ENCODE data around the gene ADAMTS2. TPM values are rescaled to one million over a fixed set of nuclear protein-coding genes. Genes with fewer than 3 reads are reported as not detected.

ADAMTS2 gene
- total RNA-seq, 6 experiments from 2014 or later, result 31.5 to 38.4 (median 34.1) TPM

DNA sequence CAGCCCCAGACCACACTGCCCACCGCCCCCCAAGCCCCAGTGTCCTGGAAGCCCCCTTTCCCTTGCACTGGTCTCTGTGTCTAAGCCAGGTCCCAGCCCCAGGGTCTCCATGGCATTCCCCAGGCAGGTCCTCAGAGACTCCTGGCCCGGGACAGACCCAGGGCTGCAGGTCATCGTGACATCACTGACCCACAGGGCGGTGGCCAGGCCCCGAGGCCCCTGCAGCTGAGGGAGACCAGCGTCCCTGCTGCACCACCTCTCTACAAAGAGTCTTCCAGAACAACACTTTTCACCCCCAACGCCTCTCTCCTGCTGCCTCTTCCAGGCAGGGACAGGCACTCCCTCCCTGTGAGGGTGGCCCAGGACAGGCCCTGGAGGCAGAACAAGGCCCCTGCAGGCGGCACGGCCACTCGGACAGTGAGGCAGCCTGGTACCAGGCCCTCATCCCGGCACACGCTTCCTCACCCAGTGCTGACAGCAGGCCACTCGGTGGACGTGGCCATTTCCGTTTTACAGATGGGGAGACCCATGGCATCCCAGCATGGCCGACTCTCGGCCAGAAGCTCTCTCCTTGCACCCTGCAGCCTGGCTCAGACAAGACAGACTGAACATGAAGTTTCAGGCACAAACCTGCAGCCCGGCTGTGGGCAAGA, 136.4 kb downstream of the ADAMTS2 start:
- H3K4me1 Mint-ChIP-seq (ENCODE audit: low read depth), result peaks cover 29% of the 10 kb centered on the region
- H3K27ac Mint-ChIP-seq, result peak overlapping the region; percentile 88
- H3K9me3 Mint-ChIP-seq, result no peaks in the 10 kb centered on the region
- H3K27me3 Mint-ChIP-seq (ENCODE audit: insufficient read depth), result peaks cover 2% of the 10 kb centered on the region
- H3K36me3 Mint-ChIP-seq (ENCODE audit: low read depth), result no peaks in the 10 kb centered on the region
- DNase-seq, result no peak
- TF ChIP-seq, protein P1, sequence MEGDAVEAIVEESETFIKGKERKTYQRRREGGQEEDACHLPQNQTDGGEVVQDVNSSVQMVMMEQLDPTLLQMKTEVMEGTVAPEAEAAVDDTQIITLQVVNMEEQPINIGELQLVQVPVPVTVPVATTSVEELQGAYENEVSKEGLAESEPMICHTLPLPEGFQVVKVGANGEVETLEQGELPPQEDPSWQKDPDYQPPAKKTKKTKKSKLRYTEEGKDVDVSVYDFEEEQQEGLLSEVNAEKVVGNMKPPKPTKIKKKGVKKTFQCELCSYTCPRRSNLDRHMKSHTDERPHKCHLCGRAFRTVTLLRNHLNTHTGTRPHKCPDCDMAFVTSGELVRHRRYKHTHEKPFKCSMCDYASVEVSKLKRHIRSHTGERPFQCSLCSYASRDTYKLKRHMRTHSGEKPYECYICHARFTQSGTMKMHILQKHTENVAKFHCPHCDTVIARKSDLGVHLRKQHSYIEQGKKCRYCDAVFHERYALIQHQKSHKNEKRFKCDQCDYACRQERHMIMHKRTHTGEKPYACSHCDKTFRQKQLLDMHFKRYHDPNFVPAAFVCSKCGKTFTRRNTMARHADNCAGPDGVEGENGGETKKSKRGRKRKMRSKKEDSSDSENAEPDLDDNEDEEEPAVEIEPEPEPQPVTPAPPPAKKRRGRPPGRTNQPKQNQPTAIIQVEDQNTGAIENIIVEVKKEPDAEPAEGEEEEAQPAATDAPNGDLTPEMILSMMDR (IDR thresholded peaks at IDR 0.05), result no peak
- H3K4me3 Mint-ChIP-seq, result no peak overlapping the region

DNA sequence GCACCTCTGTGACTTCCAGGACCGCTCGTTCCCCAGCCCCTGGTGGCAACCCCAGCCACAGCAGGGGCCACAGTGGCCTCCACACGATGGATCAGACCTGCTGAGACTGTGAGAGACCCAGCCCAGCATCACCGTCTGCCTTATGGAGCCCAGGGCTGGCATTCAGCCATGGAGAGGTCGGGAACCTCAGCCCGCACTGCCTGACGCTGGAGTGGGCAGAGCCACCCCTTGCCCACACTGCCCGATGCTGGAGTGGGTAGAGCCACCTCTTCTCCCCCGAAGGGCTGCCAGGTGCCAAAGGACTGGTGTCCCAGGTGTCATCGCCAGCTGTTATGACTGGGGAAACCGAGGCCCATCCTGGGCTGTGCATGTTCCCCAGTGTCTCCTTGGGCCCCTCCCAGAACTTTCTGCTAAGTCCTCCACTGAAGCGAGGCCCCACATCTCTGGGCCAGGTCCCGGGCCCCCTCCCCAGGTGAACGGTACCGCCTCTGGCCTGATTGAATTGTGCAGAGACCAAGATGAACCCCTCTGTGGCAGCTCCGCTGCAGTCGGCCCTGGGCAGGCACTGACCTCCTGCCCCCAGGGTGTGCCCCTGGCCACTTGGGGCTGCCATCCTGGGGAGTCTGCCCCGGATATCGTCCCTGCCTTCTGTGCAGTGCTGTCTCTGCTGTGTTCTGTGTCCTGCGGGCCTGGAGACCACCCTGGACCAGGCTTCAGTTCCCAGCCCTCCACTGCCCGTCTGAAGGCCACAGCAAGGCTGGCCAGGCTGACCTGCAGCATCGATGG, 137.1 kb downstream of the ADAMTS2 start:
- no peak overlapping the region for H3K27ac Mint-ChIP-seq
- H3K9me3 Mint-ChIP-seq, result no peaks in the 10 kb centered on the region
- H3K27me3 Mint-ChIP-seq (ENCODE audit: insufficient read depth), result peaks cover 2% of the 10 kb centered on the region; the same call in 1 of the 2 replicates
- H3K4me1 Mint-ChIP-seq (ENCODE audit: low read depth), result peaks cover 29% of the 10 kb centered on the region
- TF ChIP-seq, protein P1 (IDR thresholded peaks at IDR 0.05), result no peak
- no peak for DNase-seq
- H3K4me3 Mint-ChIP-seq, result no peak overlapping the region
- no peaks in the 10 kb centered on the region for H3K36me3 Mint-ChIP-seq (ENCODE audit: low read depth)

DNA sequence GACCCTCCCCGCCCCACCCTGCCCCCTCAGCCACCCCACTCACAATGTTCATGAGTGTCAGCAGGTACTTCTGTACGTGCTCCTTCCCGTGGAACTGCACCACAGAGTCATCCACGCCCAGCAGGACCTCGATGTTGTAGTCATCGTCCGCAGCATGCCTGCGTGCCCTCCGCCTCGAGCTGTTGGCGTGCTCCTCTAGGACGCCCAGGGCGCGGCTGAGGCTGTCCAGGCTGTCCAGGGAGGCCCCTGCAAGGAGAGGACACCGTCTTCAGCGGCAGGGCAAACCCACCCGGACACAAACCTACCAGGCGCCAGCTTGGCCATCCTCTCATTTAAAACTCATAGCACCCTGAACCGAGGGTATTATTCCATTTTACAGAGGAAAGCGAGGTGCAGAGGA, 137.8 kb downstream of the ADAMTS2 start:
- H3K27me3 Mint-ChIP-seq (ENCODE audit: insufficient read depth), result peaks cover 2% of the 10 kb centered on the region; the same call in 1 of the 2 replicates
- H3K4me3 Mint-ChIP-seq, result no peak overlapping the region
- TF ChIP-seq, protein P1 (IDR thresholded peaks at IDR 0.05), result no peak
- H3K27ac Mint-ChIP-seq, result no peak overlapping the region
- H3K4me1 Mint-ChIP-seq (ENCODE audit: low read depth), result peaks cover 29% of the 10 kb centered on the region
- H3K36me3 Mint-ChIP-seq (ENCODE audit: low read depth), result no peaks in the 10 kb centered on the region
- DNase-seq, result no peak
- H3K9me3 Mint-ChIP-seq, result no peaks in the 10 kb centered on the region

DNA sequence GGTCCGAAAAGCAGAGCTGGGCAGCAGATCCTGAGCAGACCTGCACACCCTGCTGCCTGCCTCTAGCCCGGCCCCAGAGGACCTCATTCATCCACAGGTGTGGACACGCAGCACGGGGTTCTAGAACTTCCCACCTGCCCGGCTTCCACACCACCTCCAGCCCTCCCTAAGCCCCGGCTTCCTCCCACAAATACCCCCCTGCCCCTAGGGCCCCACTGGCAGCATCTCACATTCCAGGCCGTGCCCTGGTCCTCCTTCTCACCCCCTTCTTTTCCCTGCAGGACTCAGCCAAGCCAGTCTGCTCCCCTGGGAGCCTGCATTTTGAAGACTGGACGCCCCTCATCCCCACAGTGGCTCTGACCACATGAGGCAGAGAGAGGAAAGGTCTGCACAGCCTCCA, 138.9 kb downstream of the ADAMTS2 start:
- H3K27me3 Mint-ChIP-seq (ENCODE audit: insufficient read depth), result peaks cover 4% of the 10 kb centered on the region; the same call in 1 of the 2 replicates
- H3K9me3 Mint-ChIP-seq, result no peaks in the 10 kb centered on the region

DNA sequence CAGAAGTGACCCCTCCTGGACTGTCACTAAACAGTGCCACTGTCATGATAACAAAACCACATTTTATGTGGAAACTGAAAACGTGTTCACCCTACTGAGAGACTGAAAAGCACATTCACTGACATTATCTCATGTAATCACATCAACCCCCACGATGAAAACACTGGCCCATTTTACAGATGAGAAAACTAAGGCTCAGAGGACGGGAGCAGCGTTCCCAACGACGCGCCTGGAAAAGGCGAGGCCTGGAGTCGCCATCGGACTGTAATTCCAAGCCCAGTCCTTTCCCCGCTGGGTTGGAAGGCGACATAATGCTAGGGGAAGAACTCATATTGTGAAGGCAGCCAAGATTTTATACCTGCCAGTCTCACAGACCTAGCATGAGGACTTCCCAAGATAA, 140.0 kb downstream of the ADAMTS2 start:
- peaks cover 4% of the 10 kb centered on the region; the same call in 1 of the 2 replicates for H3K27me3 Mint-ChIP-seq (ENCODE audit: insufficient read depth)
- no peaks in the 10 kb centered on the region for H3K36me3 Mint-ChIP-seq (ENCODE audit: low read depth)
- no peak overlapping the region; the same call in 1 of the 2 replicates for H3K27ac Mint-ChIP-seq
- TF ChIP-seq, protein P1 (IDR thresholded peaks at IDR 0.05), result no peak
- H3K4me1 Mint-ChIP-seq (ENCODE audit: low read depth), result peaks cover 14% of the 10 kb centered on the region
- no peak for DNase-seq
- H3K4me3 Mint-ChIP-seq, result no peak overlapping the region
- no peaks in the 10 kb centered on the region for H3K9me3 Mint-ChIP-seq

More for the DNA sequence above, 138.9 kb downstream of the ADAMTS2 start:
- no peak for DNase-seq
- H3K4me3 Mint-ChIP-seq, result no peak overlapping the region
- H3K36me3 Mint-ChIP-seq (ENCODE audit: low read depth), result no peaks in the 10 kb centered on the region
- peaks cover 25% of the 10 kb centered on the region for H3K4me1 Mint-ChIP-seq (ENCODE audit: low read depth)
- H3K27ac Mint-ChIP-seq, result no peak overlapping the region
- TF ChIP-seq, protein P1 (IDR thresholded peaks at IDR 0.05), result no peak
